ENCODE data around the gene GOLT1B.

GOLT1B gene

DNA sequence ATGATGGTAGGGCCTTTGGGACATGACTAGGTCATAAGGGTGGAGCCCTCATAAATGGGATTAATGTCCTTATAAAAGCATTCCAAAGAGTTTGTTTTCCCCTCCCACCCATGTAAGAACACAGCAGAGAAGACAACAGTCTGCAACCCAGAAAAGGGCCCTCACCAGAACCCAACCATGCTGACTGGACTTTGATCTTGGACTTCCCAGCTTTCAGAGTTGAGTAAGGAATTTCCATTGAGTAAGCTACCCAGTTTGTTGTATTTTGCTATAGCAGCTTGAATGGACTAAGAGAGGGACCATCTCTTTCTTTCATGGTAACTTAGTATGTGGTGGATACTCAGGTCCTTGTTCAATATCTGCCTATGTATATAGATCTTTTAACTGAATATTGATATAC lies 21.6 kb downstream of the GOLT1B start:
- DNase-seq (ENCODE audit: low spot score) = no peak

DNA sequence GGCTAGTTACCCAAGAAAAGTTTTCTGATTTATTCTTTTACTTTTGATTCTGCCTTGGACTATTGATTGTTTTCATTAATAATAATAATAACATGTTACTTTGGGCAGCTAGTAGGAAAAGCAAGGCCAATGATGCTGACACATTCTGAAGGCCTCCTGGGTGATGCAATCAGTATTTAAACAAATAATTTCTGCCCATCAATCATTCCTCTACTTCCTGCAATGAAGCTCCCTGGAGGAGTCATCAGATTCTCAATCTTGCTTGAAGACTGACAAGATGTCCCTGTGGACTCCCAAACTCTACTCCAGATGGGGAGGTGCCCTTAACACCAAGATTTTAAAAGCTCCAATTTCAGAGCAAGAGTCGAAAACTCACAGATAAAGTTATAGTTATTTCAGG lies 24.5 kb downstream of the GOLT1B start, which contains the start of gene SPX:
TSS of gene SPX (plus strand) at position 244 of the 400 bp plus-strand sequence. CDS start 177 bp downstream, outside the sequence.
- no peak for DNase-seq (ENCODE audit: low spot score)

DNA sequence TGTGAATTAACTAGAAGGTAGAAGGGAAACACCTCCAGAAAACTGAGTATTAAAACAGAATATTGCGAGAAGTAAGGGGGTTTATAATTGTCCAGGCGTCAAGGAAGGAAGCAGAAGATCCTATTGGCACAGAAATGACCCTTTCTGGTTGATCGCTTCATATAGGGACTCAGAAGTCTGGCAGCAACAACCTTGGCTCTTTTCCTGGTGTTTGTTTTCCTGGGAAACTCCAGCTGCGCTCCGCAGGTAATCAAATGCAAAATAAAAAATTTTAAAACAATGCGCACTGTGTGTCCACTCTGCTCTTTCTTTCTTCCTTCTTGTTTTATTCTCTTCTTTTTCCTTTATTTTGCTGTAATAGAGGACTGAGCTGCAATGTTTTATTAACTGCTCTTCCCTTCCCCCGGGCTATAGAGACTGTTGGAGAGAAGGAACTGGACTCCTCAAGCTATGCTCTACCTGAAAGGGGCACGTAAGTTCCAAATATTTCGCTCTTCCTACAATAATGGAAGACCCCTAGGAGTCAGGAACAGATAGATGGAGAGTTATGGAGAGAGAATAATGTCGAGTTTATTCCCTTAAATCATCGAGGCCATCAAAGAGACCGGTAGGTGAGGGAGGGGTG lies 25.2 kb downstream of the GOLT1B start:
- no peak for DNase-seq (ENCODE audit: low spot score)

DNA sequence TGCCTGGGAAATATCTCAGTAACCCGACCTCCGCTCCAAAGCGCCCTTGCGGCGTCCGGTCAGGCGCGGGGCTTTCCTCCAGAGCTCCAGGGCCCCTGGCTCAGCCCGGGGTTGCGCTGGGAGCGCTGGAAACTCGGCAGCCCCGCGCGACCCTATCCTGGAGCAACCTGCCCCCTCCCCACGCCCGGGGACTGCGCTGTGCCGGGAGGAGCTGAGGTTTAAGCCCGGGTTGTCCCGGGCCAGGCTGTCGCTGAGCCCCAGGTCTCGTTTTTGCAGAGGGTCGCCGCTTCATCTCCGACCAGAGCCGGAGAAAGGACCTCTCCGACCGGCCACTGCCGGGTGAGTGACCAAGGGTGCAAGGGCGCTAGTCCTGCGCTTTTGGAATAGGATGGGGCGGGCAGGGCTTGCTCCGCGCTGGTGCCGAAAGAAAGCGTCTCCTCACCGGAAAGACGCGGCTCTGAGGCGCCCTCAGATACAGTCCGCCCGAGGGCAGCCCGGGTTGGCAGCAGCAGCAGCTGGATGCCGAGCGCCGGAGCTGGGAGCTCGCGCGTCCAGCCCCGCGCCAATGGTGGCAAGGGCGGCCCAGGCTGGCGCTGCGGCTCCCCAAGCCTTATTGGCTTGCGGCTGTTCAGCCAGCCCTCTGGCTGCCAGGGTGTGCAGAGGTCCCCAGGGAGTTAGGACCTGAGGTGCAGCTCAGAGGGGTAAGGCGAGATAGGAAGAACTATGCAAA lies 26.0 kb downstream of the GOLT1B start:
- peak; percentile 82 for DNase-seq (ENCODE audit: low spot score)

DNA sequence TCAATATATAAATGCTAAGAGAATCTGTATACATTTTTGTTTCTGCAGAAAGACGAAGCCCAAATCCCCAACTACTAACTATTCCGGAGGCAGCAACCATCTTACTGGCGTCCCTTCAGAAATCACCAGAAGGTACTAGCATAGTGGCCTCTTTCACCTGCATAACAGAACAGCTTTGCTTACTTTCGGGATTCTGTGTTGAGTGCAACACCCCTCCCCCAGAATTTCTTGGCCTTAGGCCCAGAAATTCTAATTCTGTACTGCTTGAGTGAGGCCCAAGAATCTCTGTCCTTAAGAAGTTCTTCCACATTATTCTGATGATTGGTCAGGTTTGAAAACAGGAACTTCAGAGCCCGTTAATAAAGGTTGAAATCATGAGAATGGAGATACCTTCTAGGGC lies 27.4 kb downstream of the GOLT1B start:
- DNase-seq (ENCODE audit: low spot score) = no peak

DNA sequence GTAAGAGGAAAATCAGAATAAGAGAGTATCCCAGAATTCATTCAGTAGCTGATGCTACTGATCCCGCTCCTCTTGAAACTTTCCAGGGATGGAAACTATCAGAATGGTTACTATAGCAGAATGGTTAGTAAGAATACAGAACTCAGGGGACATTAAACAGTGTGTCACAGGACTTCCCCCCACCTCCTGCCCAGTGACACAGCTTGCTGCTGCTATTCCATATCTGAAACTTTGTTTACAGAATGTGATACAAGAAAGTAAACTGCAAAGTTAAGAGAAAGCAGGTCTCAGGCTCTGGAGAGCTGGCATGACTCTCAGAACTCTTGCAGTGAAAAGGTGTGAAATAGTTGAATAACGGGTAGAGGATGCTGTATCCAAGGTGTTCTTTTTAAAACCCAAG lies 27.9 kb downstream of the GOLT1B start:
- no peak for DNase-seq (ENCODE audit: low spot score)

DNA sequence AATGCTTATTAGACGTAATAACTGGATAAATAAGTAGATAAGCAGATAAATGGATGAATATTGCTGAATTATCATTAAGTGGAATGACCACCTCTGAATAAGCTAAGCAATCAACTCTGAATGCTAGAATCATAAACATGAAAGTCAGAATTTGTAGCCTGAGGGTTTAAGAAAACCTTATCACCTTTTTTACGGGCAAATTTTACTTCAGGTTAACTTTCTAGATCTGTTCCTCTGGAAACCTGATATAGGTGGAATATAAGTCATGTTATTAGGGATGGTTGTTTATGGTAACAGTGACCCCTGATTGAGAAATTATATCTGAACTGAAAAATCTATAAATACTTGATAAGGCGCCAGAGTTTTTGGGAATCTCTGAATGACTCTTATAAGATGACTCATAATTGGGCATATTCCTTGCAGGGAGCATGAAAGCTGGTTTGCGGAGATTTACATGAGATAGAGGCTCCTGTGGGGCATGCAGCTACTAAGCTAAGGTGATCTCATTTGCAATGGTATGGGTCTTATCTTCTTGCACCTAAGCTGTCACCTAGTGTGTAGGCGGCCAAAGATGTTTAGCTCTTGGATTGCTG lies 36.6 kb downstream of the GOLT1B start:
- DNase-seq (ENCODE audit: low spot score) = no peak

DNA sequence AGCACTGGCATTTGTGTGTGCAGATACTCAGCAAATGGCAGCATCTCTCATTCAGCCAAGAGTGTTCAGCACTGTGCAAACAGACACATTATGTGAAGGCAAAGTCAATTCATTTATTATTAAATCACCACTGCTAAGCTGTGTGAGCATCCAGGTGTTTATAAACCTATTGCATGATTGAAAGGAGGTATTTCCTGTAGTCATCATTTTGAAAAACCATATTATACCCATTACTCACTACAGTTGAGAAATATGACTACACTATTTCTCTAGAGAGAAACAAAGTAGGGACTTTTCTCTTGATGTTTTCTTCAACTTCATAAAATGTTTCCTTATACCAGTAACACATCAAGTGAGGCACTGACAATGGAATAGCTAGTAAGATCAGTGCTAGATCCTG lies 38.2 kb downstream of the GOLT1B start:
- no peak for DNase-seq (ENCODE audit: low spot score)

DNA sequence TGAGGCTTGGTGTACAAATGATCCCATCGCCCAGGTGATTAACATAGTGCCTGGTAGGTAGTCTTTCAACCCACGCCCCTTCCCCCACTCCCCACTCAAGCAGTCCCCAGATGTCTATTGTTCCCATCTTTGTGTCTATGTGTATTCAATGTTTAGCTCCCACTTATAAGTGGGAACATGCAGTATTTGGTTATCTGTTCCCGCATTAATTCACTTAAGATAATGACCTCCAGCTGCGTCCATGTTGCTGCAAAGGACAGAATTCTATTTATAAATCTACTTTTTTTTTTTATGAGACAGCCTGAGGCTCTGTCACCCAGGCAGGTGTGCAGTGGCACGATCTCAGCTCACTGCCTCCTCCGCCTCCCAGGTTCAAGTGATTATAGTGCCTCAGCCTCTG lies 40.2 kb downstream of the GOLT1B start:
- DNase-seq (ENCODE audit: low spot score) = no peak

DNA sequence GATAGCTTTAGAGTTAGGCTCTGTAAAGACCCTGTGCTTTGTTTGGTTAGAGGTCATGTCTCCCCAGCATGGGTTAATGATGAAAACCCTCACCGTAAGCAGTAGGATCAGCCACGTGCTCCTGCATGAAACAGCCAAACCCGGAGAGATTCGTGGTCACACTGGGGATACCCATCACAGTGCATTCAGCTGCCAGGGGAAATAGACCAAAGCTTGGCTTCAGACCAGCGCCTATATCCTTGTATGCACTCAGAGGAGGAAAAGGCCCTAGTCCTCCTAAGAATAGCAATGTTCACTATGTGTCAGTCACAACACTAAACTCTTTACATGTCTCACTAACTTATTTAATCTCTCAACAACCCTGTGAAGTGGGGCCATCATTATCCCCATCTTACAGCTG lies 40.8 kb downstream of the GOLT1B start:
- no peak for DNase-seq (ENCODE audit: low spot score)

DNA sequence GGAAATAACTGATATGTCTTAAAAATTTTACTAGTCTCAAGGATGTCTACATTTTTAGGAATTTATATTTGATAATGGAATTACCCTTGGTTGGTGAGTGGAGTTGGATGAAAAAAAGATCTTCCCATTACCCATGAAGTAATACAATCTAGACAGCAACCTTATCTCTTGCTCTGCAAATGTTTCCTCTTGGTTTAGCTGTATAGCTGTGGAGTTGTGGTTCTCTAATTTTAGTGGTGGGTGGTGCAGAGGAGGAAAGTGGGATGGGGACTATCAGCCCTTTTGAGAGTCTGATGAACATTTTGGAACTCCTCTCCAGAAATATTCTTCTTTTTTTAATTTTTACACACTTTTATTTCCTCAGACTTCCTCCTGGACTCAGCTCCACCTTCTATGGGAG lies 41.6 kb downstream of the GOLT1B start:
- no peak for DNase-seq (ENCODE audit: low spot score)

DNA sequence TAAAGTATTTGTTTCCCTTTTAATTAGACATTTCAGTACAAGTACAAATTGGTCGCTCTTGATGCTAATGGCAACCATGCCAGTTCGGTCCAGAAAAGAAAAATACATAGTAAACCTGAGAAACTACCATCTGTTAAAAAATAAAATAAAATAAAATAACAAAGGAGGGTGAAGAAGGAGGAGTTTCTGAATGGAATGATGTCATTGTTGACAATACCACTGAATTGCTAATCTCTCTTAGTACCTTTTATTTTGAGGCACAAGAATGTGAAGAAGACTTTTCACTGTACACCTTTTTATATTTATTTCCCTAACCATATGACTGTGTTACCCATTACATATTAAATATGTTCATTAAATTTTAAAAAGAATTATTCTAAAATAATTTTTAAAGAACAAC lies 44.0 kb downstream of the GOLT1B start:
- no peak for DNase-seq (ENCODE audit: low spot score)

DNA sequence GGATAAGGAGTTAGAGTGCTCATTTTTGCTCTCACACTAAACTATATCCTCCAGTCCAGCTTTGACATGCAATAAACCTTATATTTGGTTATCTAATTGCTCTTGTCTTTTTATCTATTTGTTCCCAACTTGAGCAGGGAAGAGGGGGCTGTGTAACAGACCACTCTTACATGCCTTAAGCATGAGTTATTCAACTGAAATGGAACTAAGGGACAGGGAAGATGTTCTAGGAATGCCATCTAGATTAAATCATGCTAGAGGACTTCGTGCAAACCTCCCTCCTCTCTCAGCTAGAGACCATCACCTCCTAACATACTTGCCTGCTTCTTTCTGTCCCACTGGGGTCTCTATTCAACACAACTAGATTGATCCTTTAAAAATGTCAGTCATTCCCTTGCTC lies 45.1 kb downstream of the GOLT1B start:
- DNase-seq (ENCODE audit: low spot score) = no peak

DNA sequence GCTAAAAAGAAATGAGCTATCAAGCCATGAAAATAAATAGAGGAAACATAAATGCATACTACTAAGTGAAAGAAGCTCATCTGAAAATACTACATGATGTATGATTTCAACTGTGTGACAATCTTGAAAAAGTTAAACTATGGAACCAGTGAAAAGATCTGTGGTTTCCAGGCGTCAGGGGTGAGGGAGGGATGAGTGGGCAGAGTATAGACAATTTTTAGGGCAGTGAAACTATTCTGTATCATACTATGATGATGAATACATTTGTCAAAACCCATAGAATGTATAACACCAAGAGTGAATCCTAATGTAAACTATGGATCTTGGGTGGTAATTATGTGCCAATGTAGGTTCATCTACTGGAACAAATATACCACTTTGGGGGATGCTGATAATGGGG lies 45.8 kb downstream of the GOLT1B start:
- no peak for DNase-seq (ENCODE audit: low spot score)

DNA sequence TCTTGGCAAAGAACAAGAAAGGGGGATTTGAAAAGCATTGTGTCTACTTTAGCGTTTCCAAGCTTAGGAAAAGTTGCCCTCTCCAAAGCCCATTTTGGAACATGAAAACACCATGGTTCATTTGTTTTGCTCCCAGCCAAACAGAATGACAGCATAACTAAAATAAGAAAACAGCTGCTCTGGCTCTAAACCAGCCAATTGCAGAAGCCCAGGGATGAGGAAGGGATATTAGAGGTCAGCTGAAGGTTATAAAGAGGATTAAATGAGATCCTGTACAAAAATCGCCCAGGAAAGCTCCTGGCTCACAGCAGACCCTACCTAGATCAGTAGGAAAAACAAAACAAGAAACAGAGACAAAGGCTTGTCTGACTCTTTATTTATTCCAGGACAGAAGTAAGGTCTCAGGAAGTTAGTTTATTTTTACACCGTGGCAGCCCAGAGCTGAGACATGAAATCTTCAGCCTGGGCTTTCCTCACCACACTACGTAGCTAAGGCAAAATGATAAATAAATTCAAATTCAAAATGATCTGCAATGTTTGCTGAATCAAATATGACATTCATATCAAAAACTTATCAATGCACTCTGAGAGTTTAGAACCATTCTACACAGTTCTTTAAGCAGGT lies 50.4 kb downstream of the GOLT1B start:
- DNase-seq (ENCODE audit: low spot score) = no peak

DNA sequence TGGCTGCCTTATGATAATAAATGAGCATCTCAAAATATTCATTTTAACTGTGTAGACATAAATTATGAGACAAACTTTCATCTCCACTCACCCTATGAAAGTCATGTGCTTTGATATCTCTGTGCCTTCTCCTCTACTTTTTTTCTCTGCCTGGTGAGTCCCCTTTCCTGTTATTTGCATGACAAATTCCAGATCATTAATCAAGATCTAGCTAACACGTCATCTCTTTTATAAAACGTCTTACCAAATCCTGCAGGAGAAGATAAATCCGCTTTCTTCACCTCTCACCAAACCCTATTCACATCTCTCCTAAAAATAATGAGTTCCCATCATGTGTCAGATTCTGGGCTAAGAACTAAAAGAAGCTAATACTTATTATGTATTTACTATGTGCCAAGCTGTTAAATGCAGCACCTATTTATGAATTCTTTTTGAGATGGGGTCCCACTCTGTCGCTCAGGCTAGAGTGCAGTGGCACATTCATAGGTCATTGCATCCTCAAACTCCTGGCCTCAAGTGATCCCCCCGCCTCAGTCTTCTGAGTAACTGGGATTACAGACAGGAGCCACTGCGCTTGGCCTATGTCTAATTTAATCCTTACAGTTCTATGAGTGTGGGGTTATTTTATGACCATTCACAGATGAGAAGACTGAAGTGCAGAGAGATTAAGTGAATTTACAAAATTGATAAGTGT lies 51.2 kb downstream of the GOLT1B start:
- no peak for DNase-seq (ENCODE audit: low spot score)

DNA sequence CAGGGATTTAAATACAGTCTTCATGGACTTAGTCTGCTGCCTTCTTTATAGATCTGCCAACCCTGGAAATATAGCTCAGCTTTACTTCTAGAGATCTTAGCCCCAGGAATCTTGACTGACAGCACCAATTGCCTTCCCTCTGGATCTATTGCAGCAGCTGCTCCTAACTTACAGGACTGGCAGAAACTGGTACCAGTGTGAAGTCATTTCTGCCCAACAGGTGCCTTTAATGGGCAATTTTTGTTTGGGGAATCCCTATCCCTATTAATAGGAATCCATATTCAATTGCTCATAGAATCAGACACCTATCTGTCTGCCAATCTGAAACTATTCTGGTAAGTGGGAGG lies 51.7 kb downstream of the GOLT1B start:
- DNase-seq (ENCODE audit: low spot score) = no peak

DNA sequence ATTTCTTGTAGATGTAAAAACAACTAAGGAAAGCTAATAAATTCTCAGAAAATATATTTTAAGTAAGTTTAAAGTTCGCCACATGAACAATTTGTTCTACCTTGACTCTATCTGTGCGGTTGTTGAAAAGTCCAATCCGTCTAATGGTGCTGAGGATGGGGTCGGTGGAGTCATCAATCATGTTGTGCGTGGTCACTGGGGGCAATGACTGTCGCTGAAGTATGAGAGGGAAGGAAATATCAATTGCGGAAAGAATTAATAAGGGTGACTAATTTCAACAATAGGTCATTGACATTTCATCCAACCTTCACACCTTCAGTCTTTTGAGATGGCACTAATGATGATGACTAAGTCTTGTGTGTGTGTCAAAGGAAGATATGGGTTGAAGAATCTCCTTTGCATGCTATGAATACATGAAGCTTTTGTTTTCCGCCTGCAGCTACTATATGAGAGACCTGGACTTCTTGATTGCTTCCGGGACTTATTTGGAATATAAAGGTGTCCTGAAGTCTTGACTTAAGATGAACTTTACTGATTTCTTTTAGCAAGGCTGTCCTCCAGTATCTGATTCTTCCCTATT lies 56.6 kb downstream of the GOLT1B start:
- no peak for DNase-seq (ENCODE audit: low spot score)

DNA sequence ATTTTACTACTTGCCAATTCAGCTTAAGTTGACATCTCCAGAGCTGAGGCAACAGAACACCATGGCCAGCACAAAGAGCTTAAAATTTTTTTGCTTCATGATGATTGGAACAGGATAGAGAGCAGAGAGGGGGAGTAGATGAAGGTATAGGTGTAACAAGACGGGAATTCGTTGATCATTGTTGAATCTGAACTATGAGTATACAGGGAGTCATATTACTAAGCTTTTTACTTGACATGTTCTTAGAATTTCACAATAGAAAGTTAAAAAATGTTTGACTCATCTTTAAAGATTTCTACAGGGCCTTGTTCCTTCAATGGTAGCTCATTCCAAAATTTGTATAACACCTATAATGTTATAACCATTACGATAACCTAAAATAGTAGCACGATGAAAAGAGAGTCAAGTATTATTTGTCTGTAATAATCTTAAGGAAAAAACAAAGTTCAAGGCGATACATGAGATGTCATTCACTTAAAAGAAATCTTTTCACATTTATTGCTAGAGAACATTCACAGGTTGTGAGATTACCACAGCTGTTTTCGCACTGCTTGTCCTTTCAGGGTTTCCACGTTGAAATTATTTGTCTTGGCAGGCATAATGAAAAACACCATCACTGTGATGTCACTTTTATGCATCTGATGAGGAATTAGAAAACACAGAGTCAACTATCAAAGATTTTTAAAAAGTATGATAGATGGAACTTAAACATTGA lies 58.4 kb downstream of the GOLT1B start:
- DNase-seq (ENCODE audit: low spot score) = no peak

DNA sequence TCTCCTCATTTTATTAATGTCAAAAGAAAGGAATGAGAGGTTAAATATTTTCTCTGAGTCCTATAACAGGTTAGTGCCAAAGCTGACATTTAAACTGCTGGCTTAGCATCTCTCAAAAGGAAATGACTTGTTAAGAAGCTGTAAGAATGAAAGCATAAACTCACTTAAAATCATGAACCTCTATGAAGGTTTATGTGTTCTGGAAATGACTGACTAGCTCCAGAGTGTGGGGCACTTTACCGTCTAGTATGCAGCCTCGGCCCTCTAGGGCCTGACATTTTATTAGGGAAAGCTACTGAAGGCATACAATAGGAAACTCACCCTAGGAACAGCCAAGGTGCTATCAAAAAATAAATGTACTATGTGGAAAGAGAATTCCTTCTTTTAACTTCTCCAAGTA lies 59.6 kb downstream of the GOLT1B start:
- no peak for DNase-seq (ENCODE audit: low spot score)

DNA sequence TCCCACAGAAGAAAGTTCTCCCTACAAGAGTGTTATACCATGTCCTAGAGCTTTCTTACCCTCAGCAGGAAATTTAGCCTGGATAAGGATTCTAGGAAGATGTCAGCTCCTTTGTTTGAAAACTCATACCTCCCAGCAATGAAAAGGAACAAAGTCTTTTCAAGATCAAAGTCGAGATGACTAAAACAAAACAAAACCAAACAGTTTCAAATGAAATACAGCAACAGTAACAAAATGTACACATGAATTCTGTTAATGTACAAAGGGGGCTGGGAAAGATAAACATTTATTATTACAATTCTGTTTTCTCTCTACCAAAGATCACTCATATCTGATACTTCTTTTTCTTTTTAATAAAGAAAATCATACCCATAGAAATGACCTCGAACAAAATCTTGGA lies 61.3 kb downstream of the GOLT1B start:
- no peak for DNase-seq (ENCODE audit: low spot score)

All from germinal center (tissue), 1 donor.